ENCODE measurements around the gene ACMSD.
"Not testable (repeated sequence)": the region's sequence is repeated elsewhere in the genome, so short reads cannot be mapped to it uniquely, and the experiment has no call there.

Gene ACMSD

GRCh38 chr2:134845028-134845427 is 6.6 kb downstream of the ACMSD start:
- in situ Hi-C loops (cut with MboI; ENCODE audit: low pct_unique_long_range_greater_than_20kb, low sequenced_read_pairs) = no loop called here

GRCh38 chr2:134845719-134846118 is 7.3 kb downstream of the ACMSD start:
- in situ Hi-C loops (cut with MboI; ENCODE audit: low pct_unique_long_range_greater_than_20kb, low sequenced_read_pairs) = no loop called here
- no peak for DNase-seq

More at GRCh38 chr2:134845028-134845427, 6.6 kb downstream of the ACMSD start:
- no peak for DNase-seq

GRCh38 chr2:134846213-134846612 is 7.8 kb downstream of the ACMSD start:
- in situ Hi-C loops (cut with MboI; ENCODE audit: low pct_unique_long_range_greater_than_20kb, low sequenced_read_pairs) = no loop called here
- no peak for DNase-seq

DNA sequence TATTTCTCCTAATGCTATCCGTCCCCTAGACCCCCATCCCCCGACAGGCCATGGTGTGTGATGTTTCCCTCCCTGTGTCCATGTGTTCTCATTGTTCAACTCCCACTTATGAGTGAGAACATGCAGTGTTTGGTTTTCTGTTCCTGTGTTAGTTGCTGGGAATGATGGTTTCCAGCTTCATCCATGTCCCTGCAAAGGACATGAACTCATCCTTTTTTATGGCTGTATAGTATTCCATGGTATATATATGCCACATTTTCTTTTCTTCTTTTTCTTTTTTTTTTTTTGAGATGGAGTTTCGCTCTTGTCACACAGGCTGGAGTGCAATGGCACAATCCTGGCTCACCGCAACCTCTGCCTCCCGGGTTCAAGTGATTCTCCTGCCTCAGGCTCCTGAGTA is 9.2 kb downstream of the ACMSD start:
- DNase-seq; in situ Hi-C loops (cut with MboI; ENCODE audit: low pct_unique_long_range_greater_than_20kb, low sequenced_read_pairs): not testable (repeated sequence)

DNA sequence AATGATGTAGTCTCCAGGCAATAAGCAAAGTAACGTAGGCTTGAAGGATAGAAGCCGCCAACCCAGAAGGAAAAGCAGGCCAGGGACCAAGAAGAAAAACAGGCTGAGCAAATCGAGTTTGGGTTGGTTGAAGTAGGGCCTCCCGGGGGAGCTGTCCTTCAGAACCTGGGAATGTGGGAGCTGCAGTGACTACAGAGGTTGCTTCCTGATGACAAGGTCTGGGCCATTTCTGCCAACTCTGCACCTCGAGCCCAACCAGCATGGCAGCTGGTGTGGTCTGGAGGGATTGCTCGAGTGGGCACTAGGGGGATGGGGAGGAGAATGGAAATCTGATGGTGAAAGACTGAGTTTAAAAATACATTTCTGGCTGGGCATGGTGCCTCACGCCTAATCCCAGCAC is 14.1 kb downstream of the ACMSD start:
- DNase-seq = no peak
- in situ Hi-C loops (cut with MboI; ENCODE audit: low pct_unique_long_range_greater_than_20kb, low sequenced_read_pairs) = no loop called here

DNA sequence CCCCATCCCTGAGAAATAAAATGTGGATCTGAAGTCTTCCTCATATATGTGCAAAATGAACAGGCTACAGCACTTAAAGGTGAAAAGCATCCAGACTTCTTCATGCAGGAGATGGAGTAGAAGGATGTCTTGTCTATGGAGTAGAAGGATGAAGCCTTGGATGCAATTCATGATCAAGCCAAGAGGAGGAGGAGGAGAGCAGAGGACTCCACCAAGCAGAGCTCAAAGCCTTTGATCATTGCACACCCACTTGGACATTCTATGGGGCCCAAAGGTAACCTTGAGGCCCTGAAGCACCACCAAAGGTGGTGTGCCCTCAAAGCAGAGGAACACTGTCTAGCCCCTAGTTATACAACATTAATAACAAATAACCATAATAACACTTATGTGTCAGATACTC is 17.3 kb downstream of the ACMSD start:
- no peak for DNase-seq
- in situ Hi-C loops (cut with MboI; ENCODE audit: low pct_unique_long_range_greater_than_20kb, low sequenced_read_pairs) = no loop called here

DNA sequence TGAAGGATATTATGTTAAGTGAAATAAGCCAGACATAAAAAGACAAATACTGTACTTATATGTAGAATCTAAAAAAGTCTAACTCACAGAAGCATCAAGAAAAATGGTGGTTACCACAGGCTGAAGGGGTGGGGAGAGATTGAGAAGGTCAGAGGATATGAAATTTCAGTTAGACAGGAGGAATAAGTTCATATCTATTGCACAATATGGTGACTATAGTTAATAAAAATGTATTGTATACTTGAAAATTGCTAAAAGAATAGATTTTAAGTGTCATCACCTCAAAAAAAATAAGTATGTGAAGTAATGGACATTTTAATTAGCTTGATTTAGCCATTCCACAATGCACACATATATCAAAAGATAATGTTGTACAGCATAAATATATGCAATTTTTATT is 19.8 kb downstream of the ACMSD start:
- in situ Hi-C loops (cut with MboI; ENCODE audit: low pct_unique_long_range_greater_than_20kb, low sequenced_read_pairs) = no loop called here
- no peak for DNase-seq

DNA sequence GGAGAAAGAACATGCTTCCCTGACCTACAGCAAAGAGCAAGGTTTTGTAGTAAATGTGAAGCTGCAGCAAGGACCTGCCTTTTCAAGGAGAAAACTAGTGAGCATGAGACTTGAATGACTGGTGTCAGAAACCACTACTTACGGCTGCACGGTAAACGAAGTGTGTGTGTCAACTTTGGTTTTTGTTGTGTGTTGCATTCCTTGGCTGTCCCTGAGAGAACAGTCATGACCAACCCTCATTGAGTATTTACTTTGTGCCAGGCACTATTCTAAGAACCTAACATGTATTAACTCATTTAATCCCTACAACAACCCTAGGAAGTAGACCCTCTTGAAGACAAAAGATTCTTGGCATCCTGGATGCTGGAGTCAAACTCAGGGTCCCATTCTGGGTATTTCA is 22.8 kb downstream of the ACMSD start:
- in situ Hi-C loops (cut with MboI; ENCODE audit: low pct_unique_long_range_greater_than_20kb, low sequenced_read_pairs) = no loop called here
- no peak for DNase-seq

- DNase-seq = no peak
- in situ Hi-C loops (cut with MboI; ENCODE audit: low pct_unique_long_range_greater_than_20kb, low sequenced_read_pairs) = no loop called here
Observed at GRCh38 chr2:134862069-134862468, 23.7 kb downstream of the ACMSD start.

DNA sequence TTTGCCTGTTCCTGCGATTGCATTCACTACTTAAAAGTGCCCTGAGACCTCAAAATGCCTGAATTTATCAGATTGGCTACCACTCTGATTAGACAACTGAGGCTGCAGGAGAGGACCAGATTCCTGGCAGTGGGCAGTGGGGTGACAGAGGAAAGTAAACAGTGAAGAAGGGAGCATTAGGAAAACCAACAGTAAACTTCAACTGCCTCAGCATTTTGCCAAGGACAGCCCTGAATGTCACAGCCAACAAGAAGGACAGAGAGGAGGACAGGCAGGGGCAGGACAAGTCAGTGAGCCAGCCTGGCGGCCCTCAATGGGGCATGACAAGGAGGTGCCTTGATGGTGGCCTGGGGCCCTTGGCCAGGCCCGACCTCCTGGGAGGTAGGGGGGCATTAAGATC is 24.3 kb downstream of the ACMSD start:
- in situ Hi-C loops (cut with MboI; ENCODE audit: low pct_unique_long_range_greater_than_20kb, low sequenced_read_pairs) = no loop called here
- no peak for DNase-seq

DNA sequence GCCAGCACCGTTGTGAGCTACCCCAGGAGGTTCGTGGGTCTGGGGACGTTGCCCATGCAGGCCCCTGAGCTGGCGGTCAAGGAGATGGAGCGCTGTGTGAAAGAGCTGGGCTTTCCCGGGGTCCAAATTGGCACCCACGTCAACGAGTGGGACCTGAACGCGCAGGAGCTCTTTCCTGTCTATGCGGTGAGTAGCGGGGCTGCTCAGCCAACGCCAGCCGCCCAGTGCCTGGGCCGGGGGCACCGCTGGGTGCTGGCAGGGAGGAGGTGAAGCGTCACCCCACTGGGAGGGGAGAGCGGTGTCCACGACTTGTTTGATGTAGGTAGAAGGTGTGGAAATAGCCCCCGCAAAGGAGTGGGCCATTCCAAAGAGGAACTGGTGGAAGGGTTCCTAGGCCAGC is 25.0 kb downstream of the ACMSD start:
- no peak for DNase-seq
- in situ Hi-C loops (cut with MboI; ENCODE audit: low pct_unique_long_range_greater_than_20kb, low sequenced_read_pairs) = no loop called here

DNA sequence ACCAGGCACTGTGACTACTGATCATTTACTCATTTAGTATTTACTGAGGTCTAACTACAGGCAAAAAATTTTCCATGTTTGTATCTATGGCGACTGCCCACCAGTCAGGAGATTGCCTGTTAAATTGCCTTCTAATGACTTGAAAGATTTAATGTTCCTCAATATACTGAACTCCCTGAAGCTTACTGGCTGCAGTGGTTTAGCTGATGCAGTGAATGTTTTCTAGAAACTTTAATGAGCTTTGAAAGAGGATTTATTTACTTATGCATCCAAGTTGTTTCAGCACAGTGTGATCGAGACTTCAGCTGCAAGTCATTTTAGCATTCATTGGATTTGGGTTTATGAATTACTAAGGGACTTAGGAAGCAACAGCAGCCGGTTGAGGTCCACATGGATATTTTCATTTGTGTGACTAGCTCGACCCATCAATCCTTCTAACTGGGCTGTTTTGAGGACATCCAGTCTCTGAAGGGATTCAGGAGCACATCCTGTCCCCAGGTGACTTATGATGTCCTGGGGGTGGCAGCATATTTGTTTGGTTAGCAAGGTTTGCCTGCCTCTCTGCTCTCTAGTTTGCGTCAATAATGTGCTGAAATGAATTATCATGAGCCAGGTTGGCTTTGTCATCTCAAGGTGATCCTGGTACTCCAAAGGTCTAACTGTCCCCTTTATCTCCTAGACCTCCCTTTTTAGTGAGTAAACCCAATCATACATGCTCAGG is 26.8 kb downstream of the ACMSD start:
- in situ Hi-C loops (cut with MboI; ENCODE audit: low pct_unique_long_range_greater_than_20kb, low sequenced_read_pairs) = no loop called here

DNA sequence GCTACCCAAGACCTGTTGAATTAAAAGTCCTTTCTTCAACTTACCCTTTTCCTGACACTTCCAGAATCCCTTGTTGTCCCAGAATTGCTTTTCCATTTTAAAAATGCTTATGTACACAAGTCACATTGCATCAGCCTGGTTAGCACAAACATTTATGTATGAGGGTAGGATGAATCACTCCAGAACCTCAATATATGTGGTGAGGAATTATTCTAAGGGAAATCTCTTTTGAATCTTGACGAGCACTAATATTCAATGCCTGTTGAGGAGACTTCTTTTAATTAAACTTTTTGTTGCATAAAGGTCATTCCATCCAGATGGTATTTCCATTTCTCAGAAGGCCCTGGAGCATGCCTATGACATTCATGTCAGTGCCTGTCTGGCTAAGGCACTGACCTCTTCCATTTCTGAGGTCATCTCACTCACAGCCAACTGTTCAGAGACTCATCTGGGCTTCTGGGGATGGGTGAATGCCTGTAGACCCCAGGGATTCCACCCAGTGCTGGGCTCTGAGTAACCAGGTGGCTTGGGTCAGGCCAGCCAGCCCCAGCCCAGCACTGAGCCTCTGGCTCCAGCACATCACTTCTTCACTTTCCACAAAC is 28.2 kb downstream of the ACMSD start:
- no peak for DNase-seq
- in situ Hi-C loops (cut with MboI; ENCODE audit: low pct_unique_long_range_greater_than_20kb, low sequenced_read_pairs) = no loop called here

More for the DNA sequence above, 26.8 kb downstream of the ACMSD start:
- DNase-seq = no peak

DNA sequence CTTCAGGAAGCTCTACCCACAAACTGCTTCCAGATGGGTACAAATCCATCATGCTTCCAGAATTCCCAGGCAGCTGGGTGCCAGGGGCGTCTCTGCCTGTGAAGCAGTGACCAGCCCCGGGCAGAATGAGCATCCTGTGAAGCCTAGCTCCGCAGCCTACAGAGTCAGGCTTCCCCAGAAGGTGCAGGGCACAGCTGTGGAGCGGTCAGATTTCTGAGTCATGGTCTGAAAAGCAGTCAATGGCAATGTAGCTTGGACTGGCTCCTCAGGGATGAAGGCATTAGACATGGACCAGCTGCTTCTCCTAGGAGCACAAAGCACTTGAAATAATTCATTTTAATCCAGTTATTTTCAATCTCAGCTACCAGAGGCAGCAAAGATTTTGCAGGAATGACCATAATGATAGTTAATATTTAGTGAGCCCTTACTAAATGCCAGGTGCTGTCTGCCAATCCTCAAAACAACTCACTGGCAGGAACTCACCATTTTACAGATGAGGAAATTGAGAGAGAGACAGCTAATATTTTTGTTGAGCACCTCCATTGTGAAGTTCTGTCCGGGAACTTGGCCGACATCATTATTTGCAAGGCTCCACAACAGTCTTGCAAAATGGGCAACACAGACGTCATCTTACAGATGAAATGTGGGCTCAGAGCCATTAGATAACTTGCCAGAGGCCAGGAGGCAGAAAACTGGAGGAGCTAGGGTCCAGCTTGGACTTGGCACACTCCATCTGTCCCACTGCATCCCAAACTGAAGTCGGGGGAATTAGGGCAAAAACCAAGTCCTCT is 31.7 kb downstream of the ACMSD start:
- DNase-seq = no peak
- in situ Hi-C loops (cut with MboI; ENCODE audit: low pct_unique_long_range_greater_than_20kb, low sequenced_read_pairs) = no loop called here

- no peak for DNase-seq
- in situ Hi-C loops (cut with MboI; ENCODE audit: low pct_unique_long_range_greater_than_20kb, low sequenced_read_pairs) = no loop called here
Observed at GRCh38 chr2:134873152-134873551, 34.7 kb downstream of the ACMSD start.

DNA sequence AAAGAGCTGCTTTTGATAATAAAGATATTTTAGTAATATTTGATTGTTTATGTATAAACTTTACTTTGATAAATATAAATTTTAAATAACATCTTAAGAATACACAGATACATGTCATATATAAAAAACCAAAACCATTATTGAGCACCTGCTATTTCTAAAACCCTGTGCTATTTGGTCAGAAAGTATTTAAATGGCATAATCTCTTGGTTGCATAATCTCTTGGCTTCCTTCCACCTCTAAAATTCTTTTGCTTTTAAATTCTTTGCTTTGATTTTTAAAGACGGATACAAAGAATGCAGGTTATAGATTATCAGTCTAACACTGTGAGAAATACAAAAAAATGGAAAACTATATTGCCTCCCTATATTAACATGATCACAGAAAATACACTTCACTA is 36.9 kb downstream of the ACMSD start:
- in situ Hi-C loops (cut with MboI; ENCODE audit: low pct_unique_long_range_greater_than_20kb, low sequenced_read_pairs) = loop anchor here (25.0 kb wide), 1 partner anchor 413 kb away; no protein-coding TSS in a partner anchor
- no peak for DNase-seq

- in situ Hi-C loops (cut with MboI; ENCODE audit: low pct_unique_long_range_greater_than_20kb, low sequenced_read_pairs) = loop anchor here (25.0 kb wide), 1 partner anchor 420 kb away; no protein-coding TSS in a partner anchor
- no peak for DNase-seq
Observed at GRCh38 chr2:134882773-134883172, 44.4 kb downstream of the ACMSD start.

GRCh38 chr2:134883552-134884293 is 45.3 kb downstream of the ACMSD start:
- no peak for DNase-seq
- in situ Hi-C loops (cut with MboI; ENCODE audit: low pct_unique_long_range_greater_than_20kb, low sequenced_read_pairs) = loop anchor here (25.0 kb wide), 1 partner anchor 421 kb away; no protein-coding TSS in a partner anchor

DNA sequence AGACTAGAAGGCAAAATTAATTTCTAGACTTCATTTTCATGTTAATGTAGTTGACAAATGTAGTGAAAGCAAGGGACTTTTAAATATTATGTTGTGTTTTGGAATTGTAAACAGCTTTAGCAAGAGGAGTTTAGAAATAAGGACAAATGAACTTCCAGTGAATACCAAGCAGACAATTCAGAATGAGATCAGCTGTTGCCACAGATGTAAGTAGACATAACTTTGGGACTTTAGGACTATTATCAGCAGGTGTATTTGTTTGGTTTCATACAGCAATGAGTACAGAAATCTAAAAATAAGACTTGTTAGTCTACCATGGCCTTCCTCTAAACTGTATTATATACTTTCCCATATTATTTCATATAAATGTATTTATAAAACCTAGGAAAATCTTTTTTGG is 46.0 kb downstream of the ACMSD start:
- no peak for DNase-seq
- in situ Hi-C loops (cut with MboI; ENCODE audit: low pct_unique_long_range_greater_than_20kb, low sequenced_read_pairs) = loop anchor here (25.0 kb wide), 1 partner anchor 422 kb away; no protein-coding TSS in a partner anchor
